AG09319 (cell line): Measurements from ENCODE around the gene GARRE1.
"Not testable (repeated sequence)": the region's sequence is repeated elsewhere in the genome, so short reads cannot be mapped to it uniquely, and the experiment has no call there.

Experiments
- DNase-seq: peaks from one replicate; pipeline ENCODE4 v3.0.0-alpha.2; 2010; ENCODE audit warnings: low read depth; ENCODE audit errors: extremely low read depth
- TF ChIP-seq, protein P1 (sequence below): IDR thresholded peaks from 2 replicates; pipeline ENCODE4 v1.5.1; 2011; ENCODE audit warnings: low read depth, mild to moderate bottlenecking, inconsistent platforms, low read length, moderate library complexity

The GARRE1 gene

DNA sequence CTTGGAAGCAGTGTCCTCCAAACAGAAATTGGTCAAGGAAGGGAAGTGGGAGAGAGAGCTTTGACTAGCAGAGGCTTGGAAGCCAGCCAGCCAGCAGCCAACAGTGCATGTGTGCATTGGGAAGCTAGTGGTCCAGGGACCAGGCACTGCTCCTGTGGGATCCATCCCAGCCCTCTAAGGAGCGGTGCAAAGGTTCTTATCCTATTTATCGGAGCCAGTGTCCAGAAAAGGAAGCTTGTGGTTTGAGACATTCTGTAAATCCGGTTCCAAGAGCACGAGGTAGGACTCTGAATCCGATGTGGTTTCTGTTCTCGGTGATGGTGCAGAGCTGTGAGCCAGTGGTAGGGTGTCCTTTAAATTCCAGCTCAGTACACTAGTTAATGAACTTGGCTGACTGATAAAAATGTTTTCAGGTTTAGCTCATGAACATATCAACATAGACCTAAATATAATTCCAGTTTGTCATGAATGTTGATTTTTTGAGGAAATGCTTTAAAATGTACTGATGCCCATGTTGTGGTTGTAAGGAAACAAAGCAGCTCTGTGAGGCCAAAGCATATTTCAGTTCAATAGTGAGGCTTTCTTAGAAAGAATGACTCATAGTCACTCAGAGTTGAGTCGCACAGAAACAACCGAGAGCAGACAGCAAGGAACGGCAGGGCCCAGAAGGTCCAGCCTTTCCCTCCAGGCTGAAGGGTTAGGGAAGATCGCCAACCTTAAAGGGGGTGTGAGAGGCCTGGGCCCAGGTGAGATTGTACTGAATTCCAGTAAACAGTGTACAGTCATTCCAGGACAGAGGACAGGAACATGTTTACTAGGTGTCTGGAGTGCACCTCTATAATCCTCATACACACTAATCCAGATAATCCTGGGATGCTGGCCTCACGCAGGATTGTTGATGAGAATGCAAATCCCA lies 21.5 kb upstream of the GARRE1 start:
- DNase-seq = peak; percentile 62
- TF ChIP-seq, protein P1, sequence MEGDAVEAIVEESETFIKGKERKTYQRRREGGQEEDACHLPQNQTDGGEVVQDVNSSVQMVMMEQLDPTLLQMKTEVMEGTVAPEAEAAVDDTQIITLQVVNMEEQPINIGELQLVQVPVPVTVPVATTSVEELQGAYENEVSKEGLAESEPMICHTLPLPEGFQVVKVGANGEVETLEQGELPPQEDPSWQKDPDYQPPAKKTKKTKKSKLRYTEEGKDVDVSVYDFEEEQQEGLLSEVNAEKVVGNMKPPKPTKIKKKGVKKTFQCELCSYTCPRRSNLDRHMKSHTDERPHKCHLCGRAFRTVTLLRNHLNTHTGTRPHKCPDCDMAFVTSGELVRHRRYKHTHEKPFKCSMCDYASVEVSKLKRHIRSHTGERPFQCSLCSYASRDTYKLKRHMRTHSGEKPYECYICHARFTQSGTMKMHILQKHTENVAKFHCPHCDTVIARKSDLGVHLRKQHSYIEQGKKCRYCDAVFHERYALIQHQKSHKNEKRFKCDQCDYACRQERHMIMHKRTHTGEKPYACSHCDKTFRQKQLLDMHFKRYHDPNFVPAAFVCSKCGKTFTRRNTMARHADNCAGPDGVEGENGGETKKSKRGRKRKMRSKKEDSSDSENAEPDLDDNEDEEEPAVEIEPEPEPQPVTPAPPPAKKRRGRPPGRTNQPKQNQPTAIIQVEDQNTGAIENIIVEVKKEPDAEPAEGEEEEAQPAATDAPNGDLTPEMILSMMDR = no peak

DNA sequence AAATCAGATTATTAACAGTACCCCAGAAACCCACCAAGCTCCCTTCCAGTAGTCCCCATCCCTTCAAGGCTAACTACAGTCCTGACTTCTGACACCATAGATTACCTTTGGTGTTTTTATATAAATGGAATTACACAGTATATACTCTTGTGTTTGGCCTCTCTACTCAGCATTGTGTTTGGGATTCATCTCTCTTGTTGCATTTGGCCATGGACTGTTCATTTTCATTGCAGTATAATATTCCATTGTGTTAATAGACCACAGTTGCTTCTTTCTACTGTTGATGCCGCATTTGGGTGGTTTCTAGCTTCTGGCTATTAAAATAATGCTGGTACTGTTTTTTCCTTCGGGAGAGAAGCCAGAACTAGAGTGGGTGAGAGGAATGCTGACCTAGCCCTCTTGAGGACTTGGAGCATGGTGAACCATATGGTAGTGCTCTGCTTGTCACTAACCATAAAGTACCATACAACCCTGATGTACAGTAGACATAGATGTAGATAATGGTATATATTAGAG lies 18.9 kb upstream of the GARRE1 start:
- no peak for DNase-seq
- TF ChIP-seq, protein P1 = no peak

DNA sequence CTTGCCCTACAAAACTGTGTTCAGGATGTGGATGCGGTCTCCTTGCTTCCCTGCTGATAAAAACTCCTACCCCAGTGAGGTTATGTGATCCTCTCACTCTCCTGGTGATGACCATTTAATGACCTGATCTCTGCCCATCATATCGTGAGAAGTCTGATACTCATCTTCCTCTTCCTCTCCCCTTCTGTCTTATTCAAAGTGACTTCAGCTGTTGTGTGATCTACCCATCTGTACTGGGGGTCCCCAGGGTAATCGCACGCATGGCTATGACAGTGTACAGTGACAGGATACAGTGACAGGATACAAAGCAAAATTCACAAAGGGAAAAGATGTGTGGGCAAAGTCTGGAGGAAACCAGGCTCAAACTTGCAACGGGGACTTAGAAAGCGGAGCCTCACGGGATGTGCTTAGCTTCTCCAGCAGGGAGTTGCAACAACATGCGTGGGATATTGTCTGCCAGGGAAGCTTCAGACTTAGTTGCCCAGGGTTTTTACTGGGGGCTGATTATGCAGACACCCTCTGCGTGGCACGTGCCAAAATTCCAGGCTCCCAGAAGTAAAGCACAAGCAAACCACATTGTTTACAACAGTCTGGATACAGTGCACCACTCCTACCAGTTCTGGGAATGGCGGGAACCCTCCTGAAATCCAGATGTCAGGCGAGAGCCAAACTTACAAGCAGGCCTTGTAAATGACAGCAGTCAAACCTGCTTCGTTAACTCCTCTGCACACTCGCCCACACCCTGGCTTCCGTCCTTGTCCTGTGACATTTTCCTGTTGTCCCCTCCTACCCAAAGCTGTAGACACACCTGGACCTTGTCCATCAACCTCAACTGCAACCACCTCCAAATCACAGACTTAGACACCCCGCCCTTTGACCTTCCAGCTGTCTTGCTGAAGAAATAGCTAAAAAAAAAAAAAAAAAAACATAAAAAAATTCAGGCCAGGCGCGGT lies 18.0 kb upstream of the GARRE1 start:
- peak; percentile 90 for DNase-seq
- TF ChIP-seq, protein P1 = no peak

DNA sequence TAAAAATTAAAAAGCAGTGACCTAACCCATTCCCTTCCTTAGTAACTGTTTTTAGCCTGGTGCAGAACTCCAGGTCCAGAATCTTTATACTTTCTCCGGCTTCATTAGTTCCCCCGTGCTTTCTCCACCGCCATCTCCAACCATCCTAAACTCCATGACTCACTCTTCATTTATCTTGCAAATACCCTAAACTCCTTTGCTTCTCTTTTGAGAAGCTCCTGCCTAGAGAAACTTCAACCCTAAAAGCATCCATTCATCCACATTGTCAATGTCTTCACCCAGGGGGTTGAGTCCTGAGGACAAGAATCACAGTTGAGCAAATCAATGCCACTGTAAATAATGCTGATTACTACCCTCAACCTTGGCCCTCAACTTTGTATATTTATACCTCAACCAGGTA lies 17.1 kb upstream of the GARRE1 start:
- no peak for DNase-seq
- TF ChIP-seq, protein P1 = no peak

DNA sequence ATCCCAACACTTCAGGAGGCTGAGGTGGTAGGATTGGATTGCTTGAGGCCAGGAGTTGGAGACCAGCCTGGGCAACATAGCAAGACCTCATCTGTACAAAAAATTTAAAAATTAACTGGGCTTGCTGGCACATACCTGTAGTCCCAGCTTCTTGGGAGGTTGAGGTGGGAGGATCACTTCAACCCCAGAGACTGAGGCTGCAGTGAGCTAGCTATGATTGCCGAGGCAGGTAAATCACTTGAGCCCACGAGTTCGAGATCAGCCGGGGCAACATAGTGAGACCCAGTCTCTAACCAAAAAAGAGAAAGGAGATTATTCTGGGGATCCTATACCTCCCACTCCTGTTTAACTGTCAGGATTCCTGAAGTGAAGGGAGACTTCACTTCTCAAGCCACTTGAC lies 16.4 kb upstream of the GARRE1 start:
- no peak for DNase-seq
- TF ChIP-seq, protein P1 = no peak

DNA sequence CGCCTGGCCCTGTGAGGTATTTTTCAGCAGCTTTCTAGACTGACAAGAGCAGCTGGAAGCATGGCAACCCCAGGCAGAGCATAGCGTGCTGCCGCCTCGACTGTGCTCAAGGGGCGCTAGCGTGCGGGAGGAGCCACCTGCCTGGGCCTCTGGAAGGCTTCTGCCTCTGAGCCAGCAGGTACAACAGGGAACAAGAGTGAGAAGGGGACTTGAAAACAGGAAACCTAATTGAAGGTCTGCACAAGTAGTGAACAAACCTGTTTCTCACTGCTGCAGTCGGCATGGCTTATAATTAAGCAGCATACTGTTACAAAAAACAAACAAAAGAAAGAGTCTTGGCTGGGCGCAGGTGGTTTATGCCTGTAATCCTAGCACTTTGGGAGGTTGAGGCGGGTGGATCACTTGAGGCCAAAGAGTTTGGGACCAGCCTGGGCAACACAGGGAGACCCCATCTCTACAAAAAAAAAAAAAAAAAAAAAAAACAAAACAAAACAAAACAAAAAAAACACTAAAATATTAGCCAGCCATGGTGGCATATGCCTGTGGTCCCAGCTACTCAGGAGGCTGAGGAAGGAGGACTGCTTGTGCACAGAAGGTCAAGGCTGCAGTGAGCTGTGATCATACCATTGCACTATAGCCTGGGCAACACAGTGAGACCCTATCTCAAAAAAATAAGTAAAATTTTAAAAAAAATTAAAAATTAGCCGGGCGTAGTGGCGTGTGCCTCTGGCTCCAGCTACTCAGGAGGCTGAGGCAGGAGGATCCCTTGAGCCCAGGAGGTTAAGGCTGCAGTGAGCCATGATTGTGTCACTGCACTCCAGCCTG lies 12.6 kb upstream of the GARRE1 start:
- no peak for DNase-seq
- TF ChIP-seq, protein P1 = no peak; the same call in none of the 2 replicates

DNA sequence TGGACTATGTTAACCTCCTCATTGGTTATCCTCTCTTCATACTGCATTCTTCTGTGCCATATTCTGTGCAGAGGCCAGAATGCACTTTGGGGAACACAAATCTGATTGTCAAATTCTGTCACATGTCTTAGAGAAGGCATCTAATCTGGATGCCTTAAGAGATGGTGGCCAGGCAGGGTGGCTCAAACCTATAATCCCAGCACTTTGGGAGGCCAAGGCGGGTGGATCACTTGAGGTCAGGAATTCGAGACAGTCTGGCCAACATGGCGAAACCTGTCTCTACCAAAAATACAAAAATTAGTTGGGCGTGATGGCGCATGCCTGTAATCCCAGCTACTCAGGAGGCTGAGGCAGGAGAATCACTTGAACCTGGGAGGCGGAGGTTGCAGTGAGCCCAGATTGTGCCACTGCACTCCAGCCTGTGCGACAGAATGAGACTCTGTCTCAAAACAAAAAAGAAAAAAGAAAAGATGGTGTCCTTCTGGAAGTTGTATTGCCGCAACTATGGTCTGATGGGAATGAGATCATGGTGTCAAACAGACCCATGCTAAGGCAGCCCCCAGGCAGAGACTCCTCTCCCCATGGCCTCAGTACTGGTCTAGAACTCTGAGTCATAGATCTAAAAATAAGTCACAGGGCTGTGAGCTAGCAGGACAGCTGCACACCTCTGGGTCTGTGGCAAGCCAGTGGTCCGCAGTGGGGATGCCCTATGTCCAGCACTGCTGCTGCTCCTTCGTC lies 11.0 kb upstream of the GARRE1 start:
- not testable (repeated sequence) for DNase-seq
